Measurements from ENCODE around the gene ZNF438.

Gene ZNF438

GRCh38 chr10:30990351-30990750, 41.3 kb downstream of the ZNF438 start:
- no peaks in the 10 kb centered on the region for H3K27me3 ChIP-seq (ENCODE audit: insufficient read depth, low read length, poor library complexity)
- H3K4me1 ChIP-seq (ENCODE audit: control insufficient read depth, low read depth, low read length), result no peaks in the 10 kb centered on the region
- H3K4ac ChIP-seq (ENCODE audit: low read depth, low read length), result no peak overlapping the region
- no peak overlapping the region for H2BK120ac ChIP-seq (ENCODE audit: low read depth, low read length)
- H3K4me2 ChIP-seq (ENCODE audit: low read length), result no peak overlapping the region
- no peak overlapping the region for H3K27ac ChIP-seq (ENCODE audit: low read depth, low read length)
- no peak overlapping the region for H3K56ac ChIP-seq (ENCODE audit: low read length)
- WGBS (ENCODE audit: extremely low coverage, insufficient coverage, low lambda C conversion rate), result no CpG with 5 or more reads among the region's 2 CpGs
- H3K4me3 ChIP-seq (ENCODE audit: low read length), result no peak overlapping the region
- no peak overlapping the region for H3K23ac ChIP-seq (ENCODE audit: low read length)
- H3K18ac ChIP-seq (ENCODE audit: low read length), result no peak overlapping the region
- H4K8ac ChIP-seq (ENCODE audit: low read depth, low read length), result no peak overlapping the region
- H4K5ac ChIP-seq (ENCODE audit: low read length), result no peak overlapping the region
- no peaks in the 10 kb centered on the region for H3K79me1 ChIP-seq (ENCODE audit: low read length)
- H2BK15ac ChIP-seq (replicated peaks; ENCODE audit: low read depth), result no peak overlapping the region
- H2BK5ac ChIP-seq (ENCODE audit: low read length), result no peak overlapping the region
- no peak overlapping the region for H2AK5ac ChIP-seq (ENCODE audit: low read length)
- no peak overlapping the region for H3K9ac ChIP-seq (ENCODE audit: low read length)
- H3K36me3 ChIP-seq (ENCODE audit: control insufficient read depth, insufficient read depth, low read length), result no peaks in the 10 kb centered on the region
- no peaks in the 10 kb centered on the region for H3K79me2 ChIP-seq (ENCODE audit: control insufficient read depth, insufficient read depth, low read length)
- DNase-seq, result no peak

DNA sequence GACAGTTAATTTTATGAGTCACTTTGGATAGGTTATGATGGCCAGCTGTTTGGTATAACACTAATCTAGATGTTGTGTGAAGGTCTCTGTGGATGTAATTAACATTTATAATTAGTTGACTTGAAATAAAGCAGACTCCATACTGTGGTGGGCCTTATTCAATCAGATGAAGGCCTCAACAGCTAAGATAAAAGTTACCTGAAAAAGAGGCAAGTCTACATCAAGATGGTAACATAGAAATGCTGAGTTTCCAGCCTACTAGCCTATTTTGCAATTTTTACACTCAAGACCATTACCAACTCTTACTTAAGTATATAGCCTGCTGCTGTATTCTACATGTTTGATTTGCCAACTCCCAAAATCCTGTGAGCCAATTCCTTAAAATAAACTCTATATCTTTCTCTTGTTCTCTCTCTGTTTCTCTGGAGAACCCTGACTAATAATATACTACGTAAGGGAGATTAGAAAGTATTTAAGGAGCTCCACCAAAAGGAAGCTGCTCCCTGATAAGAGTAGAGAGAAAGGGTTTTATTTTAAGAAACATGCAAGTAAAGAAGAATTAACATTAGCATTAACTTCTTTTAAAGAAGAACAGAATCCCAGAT, 42.7 kb downstream of the ZNF438 start:
- H3K27me3 ChIP-seq (ENCODE audit: insufficient read depth, low read length, poor library complexity), result no peaks in the 10 kb centered on the region
- no peaks in the 10 kb centered on the region for H3K36me3 ChIP-seq (ENCODE audit: control insufficient read depth, insufficient read depth, low read length)
- no peak overlapping the region for H3K27ac ChIP-seq (ENCODE audit: low read depth, low read length)
- no peak overlapping the region for H3K18ac ChIP-seq (ENCODE audit: low read length)
- H3K79me2 ChIP-seq (ENCODE audit: control insufficient read depth, insufficient read depth, low read length), result no peaks in the 10 kb centered on the region
- H4K8ac ChIP-seq (ENCODE audit: low read depth, low read length), result no peak overlapping the region
- no CpG with 5 or more reads among the region's 1 CpG for WGBS (ENCODE audit: extremely low coverage, insufficient coverage, low lambda C conversion rate)
- H2BK5ac ChIP-seq (ENCODE audit: low read length), result no peak overlapping the region
- no peak overlapping the region for H3K23ac ChIP-seq (ENCODE audit: low read length)
- H3K9ac ChIP-seq (ENCODE audit: low read length), result no peak overlapping the region
- no peak overlapping the region for H2BK120ac ChIP-seq (ENCODE audit: low read depth, low read length)
- H2AK5ac ChIP-seq (ENCODE audit: low read length), result no peak overlapping the region
- H3K4me2 ChIP-seq (ENCODE audit: low read length), result no peak overlapping the region
- no peak overlapping the region for H4K5ac ChIP-seq (ENCODE audit: low read length)
- no peaks in the 10 kb centered on the region for H3K4me1 ChIP-seq (ENCODE audit: control insufficient read depth, low read depth, low read length)
- no peak overlapping the region for H3K4ac ChIP-seq (ENCODE audit: low read depth, low read length)
- H3K56ac ChIP-seq (ENCODE audit: low read length), result no peak overlapping the region
- no peak for DNase-seq
- H3K4me3 ChIP-seq (ENCODE audit: low read length), result no peak overlapping the region
- no peak overlapping the region for H2BK15ac ChIP-seq (replicated peaks; ENCODE audit: low read depth)
- H3K79me1 ChIP-seq (ENCODE audit: low read length), result no peaks in the 10 kb centered on the region

- H3K56ac ChIP-seq (ENCODE audit: low read length), result no peak overlapping the region
- no peaks in the 10 kb centered on the region for H3K79me1 ChIP-seq (ENCODE audit: low read length)
- no peak overlapping the region for H3K27ac ChIP-seq (ENCODE audit: low read depth, low read length)
- H3K9ac ChIP-seq (ENCODE audit: low read length), result no peak overlapping the region
- no peak overlapping the region for H3K23ac ChIP-seq (ENCODE audit: low read length)
- no peaks in the 10 kb centered on the region for H3K4me1 ChIP-seq (ENCODE audit: control insufficient read depth, low read depth, low read length)
- no peak overlapping the region for H4K5ac ChIP-seq (ENCODE audit: low read length)
- no CpG with 5 or more reads among the region's 5 CpGs for WGBS (ENCODE audit: extremely low coverage, insufficient coverage, low lambda C conversion rate)
- no peak overlapping the region for H4K8ac ChIP-seq (ENCODE audit: low read depth, low read length)
- no peak overlapping the region for H3K4ac ChIP-seq (ENCODE audit: low read depth, low read length)
- H3K79me2 ChIP-seq (ENCODE audit: control insufficient read depth, insufficient read depth, low read length), result no peaks in the 10 kb centered on the region
- H2BK5ac ChIP-seq (ENCODE audit: low read length), result no peak overlapping the region
- no peak for DNase-seq
- no peak overlapping the region for H3K4me2 ChIP-seq (ENCODE audit: low read length)
- H3K4me3 ChIP-seq (ENCODE audit: low read length), result no peak overlapping the region
- H2AK5ac ChIP-seq (ENCODE audit: low read length), result no peak overlapping the region
- H3K36me3 ChIP-seq (ENCODE audit: control insufficient read depth, insufficient read depth, low read length), result no peaks in the 10 kb centered on the region
- no peak overlapping the region for H3K18ac ChIP-seq (ENCODE audit: low read length)
- no peaks in the 10 kb centered on the region for H3K27me3 ChIP-seq (ENCODE audit: insufficient read depth, low read length, poor library complexity)
- no peak overlapping the region for H2BK15ac ChIP-seq (replicated peaks; ENCODE audit: low read depth)
- no peak overlapping the region for H2BK120ac ChIP-seq (ENCODE audit: low read depth, low read length)
These were observed 44.2 kb downstream of the ZNF438 start for GRCh38 chr10:30987463-30987862.

- Histone ChIP-seq H3K4me2 (ENCODE audit: low read length) (no peak overlapping the region), H3K23ac (ENCODE audit: low read length) (no peak overlapping the region), H3K4ac (ENCODE audit: low read depth, low read length) (no peak overlapping the region), H3K36me3 (ENCODE audit: control insufficient read depth, insufficient read depth, low read length) (no peaks in the 10 kb centered on the region), H3K4me1 (ENCODE audit: control insufficient read depth, low read depth, low read length) (no peaks in the 10 kb centered on the region), H3K56ac (ENCODE audit: low read length) (no peak overlapping the region), H3K9ac (ENCODE audit: low read length) (no peak overlapping the region), H3K18ac (ENCODE audit: low read length) (no peak overlapping the region), H2BK5ac (ENCODE audit: low read length) (no peak overlapping the region), H2BK15ac (replicated peaks; ENCODE audit: low read depth) (no peak overlapping the region), H3K79me1 (ENCODE audit: low read length) (no peaks in the 10 kb centered on the region), H2AK5ac (ENCODE audit: low read length) (no peak overlapping the region), H4K8ac (ENCODE audit: low read depth, low read length) (no peak overlapping the region), H3K79me2 (ENCODE audit: control insufficient read depth, insufficient read depth, low read length) (no peaks in the 10 kb centered on the region), H3K27me3 (ENCODE audit: insufficient read depth, low read length, poor library complexity) (no peaks in the 10 kb centered on the region), H4K5ac (ENCODE audit: low read length) (no peak overlapping the region), H3K27ac (ENCODE audit: low read depth, low read length) (no peak overlapping the region), H3K4me3 (ENCODE audit: low read length) (no peak overlapping the region), H2BK120ac (ENCODE audit: low read depth, low read length) (no peak overlapping the region)
- no peak for DNase-seq
- no CpG with 5 or more reads among the region's 3 CpGs for WGBS (ENCODE audit: extremely low coverage, insufficient coverage, low lambda C conversion rate)
These were observed 45.6 kb downstream of the ZNF438 start for GRCh38 chr10:30986053-30986555.

- H4K8ac ChIP-seq (ENCODE audit: low read depth, low read length), result no peak overlapping the region
- WGBS (ENCODE audit: extremely low coverage, insufficient coverage, low lambda C conversion rate), result no CpG with 5 or more reads among the region's 1 CpG
- H3K36me3 ChIP-seq (ENCODE audit: control insufficient read depth, insufficient read depth, low read length), result no peaks in the 10 kb centered on the region
- no peak overlapping the region for H3K56ac ChIP-seq (ENCODE audit: low read length)
- H3K9ac ChIP-seq (ENCODE audit: low read length), result no peak overlapping the region
- H2BK5ac ChIP-seq (ENCODE audit: low read length), result no peak overlapping the region
- no peak overlapping the region for H3K4ac ChIP-seq (ENCODE audit: low read depth, low read length)
- no peaks in the 10 kb centered on the region for H3K4me1 ChIP-seq (ENCODE audit: control insufficient read depth, low read depth, low read length)
- no peak overlapping the region for H2BK120ac ChIP-seq (ENCODE audit: low read depth, low read length)
- H3K27ac ChIP-seq (ENCODE audit: low read depth, low read length), result no peak overlapping the region
- H3K79me2 ChIP-seq (ENCODE audit: control insufficient read depth, insufficient read depth, low read length), result no peaks in the 10 kb centered on the region
- no peak for DNase-seq
- H3K27me3 ChIP-seq (ENCODE audit: insufficient read depth, low read length, poor library complexity), result no peaks in the 10 kb centered on the region
- H3K4me3 ChIP-seq (ENCODE audit: low read length), result no peak overlapping the region
- no peak overlapping the region for H3K4me2 ChIP-seq (ENCODE audit: low read length)
- no peak overlapping the region for H3K23ac ChIP-seq (ENCODE audit: low read length)
- no peaks in the 10 kb centered on the region for H3K79me1 ChIP-seq (ENCODE audit: low read length)
- H4K5ac ChIP-seq (ENCODE audit: low read length), result no peak overlapping the region
- H2AK5ac ChIP-seq (ENCODE audit: low read length), result no peak overlapping the region
- H2BK15ac ChIP-seq (replicated peaks; ENCODE audit: low read depth), result no peak overlapping the region
- no peak overlapping the region for H3K18ac ChIP-seq (ENCODE audit: low read length)
These were observed 46.2 kb downstream of the ZNF438 start for GRCh38 chr10:30985512-30985911.

All from mesendoderm (in vitro differentiated cells).